Measurements from ENCODE around the gene SWT1. TPM values are rescaled to one million over a fixed set of nuclear protein-coding genes. Genes with fewer than 3 reads are reported as not detected.
"Not testable (repeated sequence)": the region's sequence is repeated elsewhere in the genome, so short reads cannot be mapped to it uniquely, and the experiment has no call there.

Gene SWT1
- total RNA-seq, 1 donor from 2014 or later = 6.9 TPM

GRCh38 chr1:185317886-185318310 lies 160.9 kb downstream of the SWT1 start:
- Histone ChIP-seq H3K4me1 (peaks cover 46% of the 10 kb centered on the region), H3K36me3 (no peaks in the 10 kb centered on the region), H3K27me3 (no peaks in the 10 kb centered on the region), H3K27ac (peak overlapping the region; percentile 97), H3K9me3 (no peaks in the 10 kb centered on the region), H3K4me3 (peak overlapping the region; percentile 89 to 94)
- intact Hi-C loops (cut with DNase I) = no loop called here
- TF ChIP-seq POLR2AphosphoS5 (IDR thresholded peaks at IDR 0.05; ENCODE audit: insufficient read depth in 1 of 2, low read depth in 1 of 2) (no peak), POLR2A (IDR thresholded peaks at IDR 0.05) (no peak), CTCF (IDR thresholded peaks at IDR 0.05) (no peak)
- DNase-seq (ENCODE audit: extremely low spot score in 2 of 2) = peak in 1 of 2 donors; percentile 90

GRCh38 chr1:185318431-185319138 lies 161.6 kb downstream of the SWT1 start:
- no peak for TF ChIP-seq POLR2AphosphoS5 (IDR thresholded peaks at IDR 0.05; ENCODE audit: insufficient read depth in 1 of 2, low read depth in 1 of 2)
- TF ChIP-seq POLR2A (IDR thresholded peaks at IDR 0.05) = no peak
- TF ChIP-seq CTCF (IDR thresholded peaks at IDR 0.05) = no peak
- no peaks in the 10 kb centered on the region for H3K9me3 ChIP-seq
- intact Hi-C loops (cut with DNase I) = no loop called here
- no peaks in the 10 kb centered on the region for H3K36me3 ChIP-seq
- DNase-seq (ENCODE audit: extremely low spot score in 2 of 2) = no peak
- no peak overlapping the region for H3K4me3 ChIP-seq
- H3K4me1 ChIP-seq = peaks cover 39% of the 10 kb centered on the region
- peak overlapping the region; percentile 97 for H3K27ac ChIP-seq
- no peaks in the 10 kb centered on the region for H3K27me3 ChIP-seq

- no peak for DNase-seq (ENCODE audit: extremely low spot score in 2 of 2)
- no peaks in the 10 kb centered on the region for H3K27me3 ChIP-seq
- no peak for TF ChIP-seq POLR2AphosphoS5 (IDR thresholded peaks at IDR 0.05; ENCODE audit: insufficient read depth in 1 of 2, low read depth in 1 of 2)
- no peak for TF ChIP-seq CTCF (IDR thresholded peaks at IDR 0.05)
- no peak for TF ChIP-seq POLR2A (IDR thresholded peaks at IDR 0.05)
- H3K4me1 ChIP-seq = peaks cover 34% of the 10 kb centered on the region
- no peaks in the 10 kb centered on the region for H3K36me3 ChIP-seq
- no peak overlapping the region for H3K27ac ChIP-seq
- no peak overlapping the region for H3K4me3 ChIP-seq
- no peaks in the 10 kb centered on the region for H3K9me3 ChIP-seq
- intact Hi-C loops (cut with DNase I) = no loop called here
Observed at GRCh38 chr1:185319139-185319475, 162.1 kb downstream of the SWT1 start.

GRCh38 chr1:185321104-185321503 lies 164.1 kb downstream of the SWT1 start:
- H3K4me1 ChIP-seq = peaks cover 15% of the 10 kb centered on the region
- intact Hi-C loops (cut with DNase I); H3K27me3 ChIP-seq; H3K4me3 ChIP-seq; H3K9me3 ChIP-seq; DNase-seq (ENCODE audit: extremely low spot score in 2 of 2); H3K36me3 ChIP-seq; H3K27ac ChIP-seq: not testable (repeated sequence)

DNA sequence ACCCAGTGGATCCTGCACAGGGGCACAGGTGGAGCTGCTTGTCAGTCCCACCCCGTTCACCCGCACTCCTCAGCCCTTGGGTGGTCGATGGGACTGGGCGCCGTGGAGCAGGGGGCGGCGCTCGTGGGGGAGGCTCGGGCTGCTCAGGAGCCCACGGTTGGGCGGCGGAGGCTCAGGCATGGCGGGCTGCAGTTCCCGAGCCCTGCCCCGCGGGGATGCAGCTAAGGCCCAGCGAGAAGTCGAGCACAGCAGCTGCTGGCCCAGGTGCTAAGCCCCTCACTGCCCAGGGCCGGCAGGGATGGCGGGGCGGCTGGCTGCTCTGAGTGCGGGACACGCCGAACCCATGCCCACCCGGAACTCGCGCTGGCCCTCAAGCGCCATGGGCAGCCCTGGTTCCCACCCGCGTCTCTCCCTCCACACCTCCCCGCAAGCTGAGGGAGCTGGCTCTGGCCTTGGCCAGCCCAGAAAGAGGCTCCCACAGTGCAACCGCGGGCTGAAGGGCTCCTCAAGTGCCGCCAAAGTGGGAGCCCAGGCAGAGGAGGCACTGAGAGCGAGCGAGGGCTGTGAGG lies 164.8 kb downstream of the SWT1 start:
- peaks cover 15% of the 10 kb centered on the region for H3K4me1 ChIP-seq
- H3K27ac ChIP-seq; H3K4me3 ChIP-seq; H3K36me3 ChIP-seq; H3K27me3 ChIP-seq; intact Hi-C loops (cut with DNase I); DNase-seq (ENCODE audit: extremely low spot score in 2 of 2); H3K9me3 ChIP-seq: not testable (repeated sequence)

DNA sequence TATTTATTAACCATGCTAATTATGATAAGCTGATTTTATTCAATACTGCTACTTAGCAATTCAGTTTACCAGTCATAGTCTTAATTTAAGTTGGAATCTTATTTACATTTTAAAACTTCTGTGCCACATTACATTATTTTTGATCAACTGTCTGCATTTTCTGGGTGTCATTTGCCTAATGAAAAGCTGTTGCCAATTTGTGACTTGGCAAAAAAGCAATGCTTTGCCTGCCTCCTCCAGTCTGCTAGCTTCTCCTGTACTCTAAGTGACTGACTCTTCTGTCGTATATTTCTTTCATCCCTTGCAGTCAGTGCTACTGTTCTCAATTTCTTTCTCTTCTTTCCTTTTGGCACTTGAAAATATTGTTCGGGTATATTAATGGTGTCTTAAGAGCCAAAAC lies 165.7 kb downstream of the SWT1 start:
- Histone ChIP-seq H3K9me3 (no peaks in the 10 kb centered on the region), H3K36me3 (no peaks in the 10 kb centered on the region), H3K27ac (no peak overlapping the region), H3K4me3 (no peak overlapping the region), H3K4me1 (peaks cover 15% of the 10 kb centered on the region), H3K27me3 (no peaks in the 10 kb centered on the region)
- intact Hi-C loops (cut with DNase I) = no loop called here
- no peak for DNase-seq (ENCODE audit: extremely low spot score in 2 of 2)
- TF ChIP-seq POLR2AphosphoS5 (IDR thresholded peaks at IDR 0.05; ENCODE audit: insufficient read depth in 1 of 2, low read depth in 1 of 2) (no peak), POLR2A (IDR thresholded peaks at IDR 0.05) (no peak), CTCF (IDR thresholded peaks at IDR 0.05) (no peak)

All from vagina (tissue), 2 donors.